Ascending aorta (tissue), 2 donors: ENCODE data around the gene RPUSD1. TPM values are rescaled to one million over a fixed set of nuclear protein-coding genes. Genes with fewer than 3 reads are reported as not detected.
A peak's percentile ranks its signal among the peaks of the same experiment; 100 is the strongest.
"Not testable (repeated sequence)": the region's sequence is repeated elsewhere in the genome, so short reads cannot be mapped to it uniquely, and the experiment has no call there.

Source experiments
- DNase-seq, 2 donors: peaks; one replicate each; pipeline ENCODE4 v3.0.0-alpha.2; 2019; ENCODE audit warnings: low spot score in 2 of 2
- H3K27ac ChIP-seq, 2 donors: fragments of 200-600 bp; sonication (generic); one replicate each; pipeline ENCODE4 v1.5.1; 2016 to 2017; ENCODE audit warnings: mild to moderate bottlenecking in 1 of 2
- H3K27me3 ChIP-seq: fragments of 200-600 bp; sonication (generic); one replicate; pipeline ENCODE4 v1.5.1; 2017
- H3K36me3 ChIP-seq, 2 donors: fragments of 200-600 bp; sonication (generic); one replicate each; pipeline ENCODE4 v1.5.1; 2016
- H3K4me1 ChIP-seq, 2 donors: fragments of 200-600 bp; sonication (generic); one replicate each; pipeline ENCODE4 v1.5.1; 2016 to 2017; ENCODE audit warnings: mild to moderate bottlenecking in 1 of 2
- H3K4me3 ChIP-seq, 2 donors: fragments of 200-600 bp; sonication (generic); one replicate each; pipeline ENCODE4 v1.5.1; 2016 to 2017; ENCODE audit warnings: mild to moderate bottlenecking in 1 of 2
- H3K9me3 ChIP-seq, 2 donors: fragments of 200-600 bp; sonication (generic); one replicate each; pipeline ENCODE4 v1.5.1; 2016
- intact Hi-C: fragments of 100-400 bp; cut with DNase I; formaldehyde crosslinking; loops from one replicate; pipeline ENCODE4 v1.15.1; 2023
- total RNA-seq: library from RNA; depleted of rRNA; stranded (reverse); fragments of >200 nt; gene quantifications from one replicate; pipeline ENCODE4 v1.1.0, GENCODE V29; 2016
- TF ChIP-seq, protein P1 (sequence below), 3 experiments: fragments of 200-600 bp in 2 of 3; fragments of 450-650 bp in 1 of 3; sonication (generic) in 2 of 3; IDR thresholded peaks; one replicate each; pipeline ENCODE4 v1.5.1; 2016 to 2019; ENCODE audit warnings: antibody characterized with exemption in 3 of 3, mild to moderate bottlenecking in 1 of 3, moderate library complexity in 1 of 3

Gene RPUSD1, protein sequence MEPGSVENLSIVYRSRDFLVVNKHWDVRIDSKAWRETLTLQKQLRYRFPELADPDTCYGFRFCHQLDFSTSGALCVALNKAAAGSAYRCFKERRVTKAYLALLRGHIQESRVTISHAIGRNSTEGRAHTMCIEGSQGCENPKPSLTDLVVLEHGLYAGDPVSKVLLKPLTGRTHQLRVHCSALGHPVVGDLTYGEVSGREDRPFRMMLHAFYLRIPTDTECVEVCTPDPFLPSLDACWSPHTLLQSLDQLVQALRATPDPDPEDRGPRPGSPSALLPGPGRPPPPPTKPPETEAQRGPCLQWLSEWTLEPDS
- 4.8 TPM for total RNA-seq

- intact Hi-C loops: loop anchor here (1.0 to 10.0 kb wide), 5 partner anchors 19 to 267 kb away; partner anchors contain the start of genes CIAO3, LMF1 and METRN
- DNase-seq: no peak
- H3K36me3 ChIP-seq: peaks cover 0 to 9% of the 10 kb centered on the region in 2 donors
- H3K4me1 ChIP-seq: peaks cover 7 to 17% of the 10 kb centered on the region in 2 donors
- peak within 1 kb of the TSS; percentile 92 to 99 for H3K4me3 ChIP-seq
- no peaks in the 10 kb centered on the region for H3K9me3 ChIP-seq
- TF ChIP-seq, protein P1, sequence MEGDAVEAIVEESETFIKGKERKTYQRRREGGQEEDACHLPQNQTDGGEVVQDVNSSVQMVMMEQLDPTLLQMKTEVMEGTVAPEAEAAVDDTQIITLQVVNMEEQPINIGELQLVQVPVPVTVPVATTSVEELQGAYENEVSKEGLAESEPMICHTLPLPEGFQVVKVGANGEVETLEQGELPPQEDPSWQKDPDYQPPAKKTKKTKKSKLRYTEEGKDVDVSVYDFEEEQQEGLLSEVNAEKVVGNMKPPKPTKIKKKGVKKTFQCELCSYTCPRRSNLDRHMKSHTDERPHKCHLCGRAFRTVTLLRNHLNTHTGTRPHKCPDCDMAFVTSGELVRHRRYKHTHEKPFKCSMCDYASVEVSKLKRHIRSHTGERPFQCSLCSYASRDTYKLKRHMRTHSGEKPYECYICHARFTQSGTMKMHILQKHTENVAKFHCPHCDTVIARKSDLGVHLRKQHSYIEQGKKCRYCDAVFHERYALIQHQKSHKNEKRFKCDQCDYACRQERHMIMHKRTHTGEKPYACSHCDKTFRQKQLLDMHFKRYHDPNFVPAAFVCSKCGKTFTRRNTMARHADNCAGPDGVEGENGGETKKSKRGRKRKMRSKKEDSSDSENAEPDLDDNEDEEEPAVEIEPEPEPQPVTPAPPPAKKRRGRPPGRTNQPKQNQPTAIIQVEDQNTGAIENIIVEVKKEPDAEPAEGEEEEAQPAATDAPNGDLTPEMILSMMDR (IDR thresholded peaks at IDR 0.05): peak in 1 of 3 experiments; percentile 26
- H3K27me3 ChIP-seq: no peaks in the 10 kb centered on the region
- H3K27ac ChIP-seq: peak within 1 kb of the TSS; percentile 21 to 49
Observed at GRCh38 chr16:787978-788398, at the start of gene RPUSD1. Gene RPUSD1, minus strand, starts transcription at chr16:788381. Its CDS starts 644 bp downstream, at chr16:787737.

- DNase-seq, H3K4me3 ChIP-seq, H3K27ac ChIP-seq, H3K27me3 ChIP-seq, H3K4me1 ChIP-seq, intact Hi-C loops, H3K36me3 ChIP-seq: not testable (repeated sequence)
- H3K9me3 ChIP-seq: peaks cover 4 to 23% of the 10 kb centered on the region in 2 donors
Observed at GRCh38 chr16:836822-837221, 48.6 kb upstream of the RPUSD1 start.

- Histone ChIP-seq H3K27ac (no peak overlapping the region), H3K27me3 (no peaks in the 10 kb centered on the region), H3K4me1 (no peaks in the 10 kb centered on the region), H3K9me3 (peaks cover 4 to 23% of the 10 kb centered on the region in 2 donors), H3K36me3 (no peaks in the 10 kb centered on the region), H3K4me3 (no peak overlapping the region)
- TF ChIP-seq, protein P1 (IDR thresholded peaks at IDR 0.05): no peak
- intact Hi-C loops: no loop called here
- DNase-seq: no peak
Observed at GRCh38 chr16:836221-836620, 48.0 kb upstream of the RPUSD1 start.

DNA sequence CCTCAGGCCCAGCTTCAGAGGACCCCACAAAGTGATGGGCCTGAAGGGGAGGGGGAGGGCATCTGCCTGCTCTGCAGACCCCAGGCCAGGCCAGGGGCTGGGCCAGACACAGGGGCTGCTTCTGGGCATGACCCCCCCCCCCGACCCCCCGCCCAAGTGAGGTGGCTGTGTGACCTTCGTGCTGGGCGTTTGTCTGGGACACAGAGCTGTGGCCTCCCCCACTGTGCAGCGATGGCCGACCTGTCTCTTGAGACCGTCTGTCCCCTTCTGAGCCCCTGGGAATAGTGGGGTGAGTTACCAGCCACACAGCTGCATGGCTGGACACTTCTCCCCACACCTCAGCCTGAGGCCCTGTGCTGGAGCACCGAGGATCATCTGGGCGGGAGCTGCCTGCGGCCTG is 47.2 kb upstream of the RPUSD1 start:
- Histone ChIP-seq H3K27me3 (no peaks in the 10 kb centered on the region), H3K9me3 (peaks cover 4 to 23% of the 10 kb centered on the region in 2 donors), H3K36me3 (no peaks in the 10 kb centered on the region), H3K27ac (no peak overlapping the region), H3K4me1 (no peaks in the 10 kb centered on the region), H3K4me3 (no peak overlapping the region)
- no peak for DNase-seq
- intact Hi-C loops: no loop called here
- TF ChIP-seq, protein P1 (IDR thresholded peaks at IDR 0.05): no peak

- Histone ChIP-seq H3K27me3 (no peaks in the 10 kb centered on the region), H3K9me3 (peaks cover 4 to 22% of the 10 kb centered on the region in 2 donors), H3K27ac (no peak overlapping the region), H3K36me3 (no peaks in the 10 kb centered on the region), H3K4me1 (no peaks in the 10 kb centered on the region), H3K4me3 (no peak overlapping the region)
- intact Hi-C loops: no loop called here
- DNase-seq: no peak
- TF ChIP-seq, protein P1 (IDR thresholded peaks at IDR 0.05): no peak
Observed at GRCh38 chr16:833411-833810, 45.2 kb upstream of the RPUSD1 start.

- no peak for DNase-seq
- intact Hi-C loops: no loop called here
- Histone ChIP-seq H3K27ac (no peak overlapping the region), H3K4me3 (no peak overlapping the region), H3K4me1 (no peaks in the 10 kb centered on the region), H3K36me3 (no peaks in the 10 kb centered on the region), H3K27me3 (no peaks in the 10 kb centered on the region), H3K9me3 (peaks cover 4 to 19% of the 10 kb centered on the region in 2 donors)
- TF ChIP-seq, protein P1 (IDR thresholded peaks at IDR 0.05): no peak
Observed at GRCh38 chr16:832652-833336, 44.6 kb upstream of the RPUSD1 start.
